Occipital lobe (tissue), 2 donors: Measurements from ENCODE around the gene C11orf16. TPM values are rescaled to one million over a fixed set of nuclear protein-coding genes. Genes with fewer than 3 reads are reported as not detected.
"Not testable (repeated sequence)": the region's sequence is repeated elsewhere in the genome, so short reads cannot be mapped to it uniquely, and the experiment has no call there.

Experiments used
- DNase-seq: peaks from one replicate; lab custom pipeline; 2025; lab: John Stamatoyannopoulos, UW
- total RNA-seq: library from RNA; depleted of rRNA; stranded (reverse); fragments of >200 nt; gene quantifications from one replicate; pipeline ENCODE4 v1.2.3, GENCODE V29; 2014

C11orf16 gene, protein sequence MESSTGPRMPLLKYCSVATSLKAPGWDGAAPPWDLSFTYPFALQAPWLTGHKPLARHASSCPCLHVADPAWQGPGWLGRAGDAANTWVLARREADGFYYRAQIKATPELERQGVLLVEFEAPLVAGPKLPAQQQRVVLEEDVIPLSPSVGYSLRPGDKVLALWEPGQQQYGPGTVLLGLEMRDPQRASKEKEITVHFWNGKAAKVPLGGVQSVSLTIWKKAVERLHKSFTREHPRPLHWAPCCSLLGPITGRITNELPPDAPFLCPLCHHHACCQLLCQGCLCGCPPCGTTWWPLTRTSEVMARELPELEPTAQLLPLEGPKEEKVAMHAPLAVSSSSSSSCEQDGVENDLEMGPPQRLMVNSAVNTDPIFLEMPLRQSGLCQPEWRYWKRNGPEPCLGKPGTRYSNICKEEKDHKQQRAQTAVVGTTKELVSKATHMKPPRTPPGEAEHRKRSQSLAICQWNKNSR
- total RNA-seq: not detected

DNA sequence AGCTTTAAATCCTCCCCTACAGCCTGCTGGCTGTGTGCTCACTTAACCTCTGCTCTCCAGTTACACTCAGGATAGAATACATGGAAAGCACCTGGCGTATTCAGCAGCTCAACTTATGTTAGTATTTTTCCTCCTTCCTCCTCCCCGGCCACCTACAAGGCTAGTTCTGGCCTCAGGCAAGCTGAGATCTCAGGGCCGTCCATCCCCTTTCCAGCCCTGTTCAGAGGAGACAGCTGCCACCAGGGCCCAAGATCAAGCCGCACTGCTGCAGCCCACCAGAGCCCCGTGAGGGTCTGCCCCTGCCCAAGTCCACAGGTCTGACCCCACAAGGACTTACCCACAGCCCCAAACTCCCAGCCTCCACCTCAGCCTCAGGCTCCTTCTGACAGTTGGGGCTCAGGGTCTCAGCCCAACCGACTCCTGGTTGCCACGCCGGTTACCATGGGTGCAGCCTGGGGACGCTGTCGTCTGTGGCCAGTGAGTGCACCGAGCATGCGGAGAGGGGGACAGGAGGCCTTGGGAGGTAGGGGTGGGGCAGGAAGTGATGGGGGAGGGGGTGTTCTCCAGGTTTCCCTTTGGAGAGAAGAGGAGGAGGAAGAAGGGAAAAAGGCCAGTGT is at the start of gene C11orf16:
TSS of gene C11orf16 (minus strand) at position 384 of the 617 bp plus-strand sequence. CDS start 639 bp downstream, outside the sequence.
- no peak for DNase-seq

DNA sequence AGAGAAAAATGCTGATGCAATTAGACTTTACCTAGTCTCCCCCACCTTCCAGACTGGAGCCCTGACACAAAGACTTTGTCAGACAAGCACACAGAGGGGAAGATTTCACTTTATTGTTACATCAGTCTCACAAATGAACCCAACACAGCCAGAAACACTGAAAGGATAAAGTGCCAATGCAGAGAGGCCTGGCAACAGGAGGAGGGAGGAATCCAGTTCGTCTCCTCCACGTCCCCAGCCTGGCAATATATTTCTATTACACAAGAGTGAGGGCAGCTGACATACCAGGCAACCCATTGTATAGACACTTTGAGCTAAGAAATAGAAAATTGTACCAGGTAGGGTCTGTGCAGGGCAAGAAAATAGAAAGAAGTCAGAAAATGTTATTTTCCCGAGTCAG is 47.7 kb upstream of the C11orf16 start:
- no peak for DNase-seq

GRCh38 chr11:8979365-8979764 is 46.6 kb upstream of the C11orf16 start:
- not testable (repeated sequence) for DNase-seq

DNA sequence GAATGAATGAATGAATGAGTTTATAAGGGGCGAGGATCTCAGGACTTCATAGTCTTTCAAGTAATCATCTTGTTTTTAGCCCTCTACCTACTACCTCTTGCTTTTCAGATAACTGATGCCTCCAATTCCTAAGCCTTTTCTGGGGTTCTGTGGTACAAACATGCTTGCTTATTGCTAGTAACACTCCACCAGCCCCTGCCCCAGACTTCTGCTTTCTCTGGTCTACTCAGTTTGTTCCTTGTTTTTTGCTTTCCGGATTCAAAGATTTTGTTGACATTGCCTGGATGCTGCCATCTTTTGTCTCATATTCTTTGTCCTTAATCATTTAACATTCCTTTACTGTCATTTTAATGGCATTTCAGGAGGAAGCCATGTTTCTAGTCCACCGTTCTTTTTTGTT is 40.4 kb upstream of the C11orf16 start:
- no peak for DNase-seq

- no peak for DNase-seq
These were observed 39.2 kb upstream of the C11orf16 start for GRCh38 chr11:8971924-8972316.

DNA sequence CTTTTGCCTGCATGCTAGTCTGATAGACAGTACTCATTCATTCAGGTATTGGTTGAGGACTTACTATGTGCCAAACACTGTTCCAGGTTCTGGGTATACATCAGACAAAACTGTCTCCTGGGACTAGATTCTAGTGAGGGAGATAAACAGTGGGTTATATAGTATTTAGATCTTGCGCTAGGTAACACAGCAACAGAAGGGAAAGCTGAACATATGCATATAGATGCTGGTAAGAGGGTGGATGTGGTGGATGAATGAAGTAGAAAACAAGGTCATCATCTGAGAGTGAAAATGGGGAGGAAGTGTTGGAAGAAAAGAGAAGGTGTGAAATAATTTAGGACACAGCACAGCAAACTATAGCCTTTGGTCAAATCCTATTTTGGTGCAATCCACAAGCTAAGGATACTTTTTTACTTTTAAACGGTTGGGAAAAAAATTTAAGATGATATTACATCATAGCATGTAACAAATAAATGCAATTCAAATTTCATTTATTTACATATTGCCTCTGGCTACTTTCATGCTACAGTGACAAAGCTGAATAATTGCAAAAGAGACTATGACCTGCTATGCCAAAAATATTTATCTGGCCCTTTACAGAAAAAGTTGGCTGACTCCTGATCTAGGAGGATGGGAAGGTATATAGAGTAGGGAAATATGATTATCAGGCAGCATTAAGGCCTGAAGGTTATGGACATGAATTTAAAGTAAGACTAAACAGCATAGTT is 38.6 kb upstream of the C11orf16 start:
- no peak for DNase-seq

DNA sequence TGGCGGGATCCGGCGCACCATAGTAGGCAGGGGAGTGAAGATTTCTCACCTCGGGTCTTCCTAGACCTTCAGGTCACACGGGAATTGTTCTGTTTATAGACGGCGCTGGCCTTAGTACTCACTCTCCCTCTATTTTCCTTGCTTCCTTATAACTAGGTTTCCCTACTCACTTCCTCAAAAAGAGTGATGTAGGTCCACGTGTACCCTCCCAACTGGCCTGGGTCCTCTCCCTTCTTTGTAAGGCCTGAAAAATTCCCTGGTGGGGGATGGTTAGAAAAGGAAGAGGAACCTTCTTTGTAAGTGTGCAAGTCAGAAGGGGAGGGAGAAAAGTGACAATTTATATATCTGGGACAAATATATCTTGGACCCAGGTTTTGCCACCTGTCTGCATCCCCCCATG is 34.4 kb upstream of the C11orf16 start:
- no peak for DNase-seq

GRCh38 chr11:8964324-8965320 is 31.9 kb upstream of the C11orf16 start, which contains the start of gene TMEM9B:
Gene TMEM9B, minus strand, starts transcription at chr11:8964442. Its CDS starts 129 bp downstream, at chr11:8964313.
- peak; percentile 86 for DNase-seq

GRCh38 chr11:8963569-8964323 is 31.0 kb upstream of the C11orf16 start:
- peak; percentile 86 for DNase-seq

- no peak for DNase-seq
These were observed 30.1 kb upstream of the C11orf16 start for GRCh38 chr11:8962841-8963240.

GRCh38 chr11:8961401-8961800 is 28.7 kb upstream of the C11orf16 start:
- DNase-seq: no peak

GRCh38 chr11:8959546-8960166 is 26.9 kb upstream of the C11orf16 start:
- no peak for DNase-seq

GRCh38 chr11:8956860-8957259 is 24.1 kb upstream of the C11orf16 start:
- no peak for DNase-seq

DNA sequence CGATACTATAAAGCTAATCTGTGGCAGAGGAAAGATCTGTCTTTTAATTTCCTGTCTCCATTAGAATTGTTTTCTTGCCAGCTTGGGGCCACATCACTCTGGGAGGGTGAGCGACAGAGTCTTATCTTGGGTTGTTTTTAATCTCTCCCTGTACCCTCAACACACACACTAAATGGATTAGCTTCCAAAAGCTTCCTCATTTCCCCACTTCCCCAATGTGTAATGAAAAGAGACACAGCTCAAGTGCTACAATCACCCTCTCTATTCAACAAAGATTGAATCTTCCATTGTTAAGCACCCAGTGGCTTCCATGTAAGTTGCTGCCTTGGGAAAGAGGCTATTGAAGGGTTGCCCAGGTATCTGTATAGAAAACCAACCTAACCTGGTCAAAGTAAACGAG is 16.1 kb upstream of the C11orf16 start:
- no peak for DNase-seq

GRCh38 chr11:8947230-8947943 is 14.6 kb upstream of the C11orf16 start:
- DNase-seq: no peak

GRCh38 chr11:8942518-8943066 is 9.8 kb upstream of the C11orf16 start, which contains the start of gene ASCL3:
Gene ASCL3, minus strand, starts transcription at chr11:8943016. Its CDS starts 4,855 bp downstream, at chr11:8938161.
- DNase-seq: no peak

DNA sequence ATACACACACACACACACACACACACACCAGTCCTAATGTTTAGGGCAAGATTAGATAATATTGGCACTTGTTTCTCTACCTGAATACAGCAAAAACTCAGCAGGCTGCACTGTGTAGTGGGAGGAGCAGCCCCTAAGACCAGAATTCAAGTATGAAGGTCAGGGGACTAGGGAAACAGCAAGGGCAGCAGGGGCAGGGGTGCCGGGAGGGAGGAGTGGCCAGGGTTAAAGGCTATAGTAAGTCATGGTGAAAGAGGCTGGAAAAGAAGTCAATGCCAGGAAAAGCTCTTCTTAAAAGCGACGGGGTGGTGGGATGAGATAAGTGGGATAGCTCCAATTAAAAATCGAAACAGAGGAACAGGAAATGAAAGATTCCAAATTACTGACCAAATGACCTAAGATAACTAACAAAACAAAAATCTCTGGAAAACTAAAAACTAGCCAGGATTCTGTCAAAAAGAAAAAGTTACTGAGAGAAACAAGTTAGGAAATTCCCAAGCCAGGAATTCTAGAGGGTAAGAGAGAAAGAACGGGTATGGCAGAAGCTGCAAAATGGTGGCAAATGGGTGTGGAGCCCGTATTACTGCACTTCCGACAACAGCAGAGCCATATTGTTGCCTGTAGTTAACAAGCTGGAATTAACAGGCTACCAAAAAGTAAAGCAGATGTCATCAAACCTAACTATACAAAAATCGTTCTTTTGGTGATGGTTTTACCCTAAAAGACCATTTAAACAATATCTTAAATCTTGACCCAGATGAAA is 8.8 kb upstream of the C11orf16 start:
- no peak for DNase-seq

- no peak for DNase-seq
These were observed 4.9 kb upstream of the C11orf16 start for GRCh38 chr11:8937659-8938058.
